ENCODE measurements around the gene DHX9.

Gene DHX9

GRCh38 chr1:182841368-182841988, 2.3 kb downstream of the DHX9 start:
- peaks cover 18% of the 10 kb centered on the region for H3K4me1 ChIP-seq (ENCODE audit: control insufficient read depth, insufficient read depth, low read length, poor library complexity, severe bottlenecking)
- H3K36me3 ChIP-seq (ENCODE audit: control insufficient read depth, insufficient read depth, low read length): peaks cover 36% of the 10 kb centered on the region
- no peak for DNase-seq
- H3K9me3 ChIP-seq (ENCODE audit: control insufficient read depth, low read length): no peaks in the 10 kb centered on the region
- H3K27me3 ChIP-seq (replicated peaks; ENCODE audit: control insufficient read depth, insufficient read depth, low read length, poor library complexity, severe bottlenecking): no peaks in the 10 kb centered on the region
- peak overlapping the region; percentile 90 for H3K27ac ChIP-seq (ENCODE audit: insufficient read depth, low read length, poor library complexity, severe bottlenecking)
- peak overlapping the region; percentile 72 for H3K4me3 ChIP-seq (ENCODE audit: insufficient read depth, low read depth, low read length, poor library complexity, severe bottlenecking)

DNA sequence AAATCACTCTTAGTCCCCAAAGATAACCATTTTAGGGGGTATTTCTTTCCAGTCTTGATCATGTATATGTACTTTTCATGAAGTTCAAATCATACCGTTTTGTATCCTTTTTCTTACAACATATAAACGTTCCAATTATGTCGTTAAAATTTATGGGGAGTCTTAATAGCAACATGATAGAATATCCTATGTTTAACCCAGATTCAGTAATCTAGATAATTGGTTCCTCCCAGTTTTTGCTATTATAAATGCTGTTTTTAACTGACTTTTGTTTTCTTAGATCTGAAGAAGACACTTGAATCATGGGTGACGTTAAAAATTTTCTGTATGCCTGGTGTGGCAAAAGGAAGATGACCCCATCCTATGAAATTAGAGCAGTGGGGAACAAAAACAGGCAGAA, 3.1 kb downstream of the DHX9 start:
- H3K27me3 ChIP-seq (replicated peaks; ENCODE audit: control insufficient read depth, insufficient read depth, low read length, poor library complexity, severe bottlenecking): no peaks in the 10 kb centered on the region
- DNase-seq: no peak
- H3K4me3 ChIP-seq (ENCODE audit: insufficient read depth, low read depth, low read length, poor library complexity, severe bottlenecking): peak overlapping the region; percentile 11
- no peak overlapping the region for H3K27ac ChIP-seq (ENCODE audit: insufficient read depth, low read length, poor library complexity, severe bottlenecking)
- peaks cover 42% of the 10 kb centered on the region for H3K36me3 ChIP-seq (ENCODE audit: control insufficient read depth, insufficient read depth, low read length)
- no peaks in the 10 kb centered on the region for H3K9me3 ChIP-seq (ENCODE audit: control insufficient read depth, low read length)
- H3K4me1 ChIP-seq (ENCODE audit: control insufficient read depth, insufficient read depth, low read length, poor library complexity, severe bottlenecking): peaks cover 18% of the 10 kb centered on the region

DNA sequence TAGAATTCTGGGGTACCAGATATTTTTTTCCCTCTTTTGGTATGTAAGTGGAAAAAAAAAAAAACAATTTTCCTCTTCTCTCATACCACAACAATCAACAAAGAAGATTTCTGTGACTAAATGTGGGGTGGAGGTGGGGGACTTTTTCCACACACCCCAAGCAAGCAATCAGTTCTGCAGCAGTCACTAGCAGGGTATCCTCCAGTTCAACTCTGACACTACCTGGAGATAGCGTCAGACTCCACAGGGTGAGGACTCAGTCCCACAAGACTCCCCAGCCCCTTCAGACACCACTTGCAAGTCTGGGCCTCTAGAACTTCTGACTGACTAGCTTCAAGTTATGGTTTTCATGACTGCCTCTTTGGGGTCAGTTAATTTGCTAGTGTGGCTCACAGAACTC, 6.2 kb downstream of the DHX9 start:
- peaks cover 18% of the 10 kb centered on the region for H3K4me1 ChIP-seq (ENCODE audit: control insufficient read depth, insufficient read depth, low read length, poor library complexity, severe bottlenecking)
- no peak overlapping the region for H3K27ac ChIP-seq (ENCODE audit: insufficient read depth, low read length, poor library complexity, severe bottlenecking)
- DNase-seq: no peak
- no peak overlapping the region for H3K4me3 ChIP-seq (ENCODE audit: insufficient read depth, low read depth, low read length, poor library complexity, severe bottlenecking)
- no peaks in the 10 kb centered on the region for H3K9me3 ChIP-seq (ENCODE audit: control insufficient read depth, low read length)
- H3K36me3 ChIP-seq (ENCODE audit: control insufficient read depth, insufficient read depth, low read length): peaks cover 70% of the 10 kb centered on the region
- no peaks in the 10 kb centered on the region for H3K27me3 ChIP-seq (replicated peaks; ENCODE audit: control insufficient read depth, insufficient read depth, low read length, poor library complexity, severe bottlenecking)

DNA sequence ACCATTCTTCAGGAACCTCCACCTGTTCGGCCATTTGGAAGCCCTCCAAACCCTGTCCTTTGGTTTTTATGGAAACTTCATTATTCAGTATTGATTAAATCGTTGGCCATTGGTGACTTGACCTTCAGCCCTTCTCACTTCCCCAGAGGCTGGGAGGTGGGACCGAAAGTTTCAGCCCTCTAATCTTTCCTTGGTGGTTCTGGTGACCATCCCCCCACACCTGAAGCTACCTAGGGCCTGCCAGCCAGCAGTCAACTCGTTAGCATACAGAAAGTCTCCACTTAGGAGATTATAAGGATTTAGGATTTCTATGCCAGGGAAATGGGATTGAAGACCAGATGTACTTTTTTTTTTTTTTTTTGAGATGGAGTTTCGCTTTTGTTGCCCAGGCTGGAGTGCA, 6.7 kb downstream of the DHX9 start:
- no peak overlapping the region for H3K27ac ChIP-seq (ENCODE audit: insufficient read depth, low read length, poor library complexity, severe bottlenecking)
- no peak overlapping the region for H3K4me3 ChIP-seq (ENCODE audit: insufficient read depth, low read depth, low read length, poor library complexity, severe bottlenecking)
- H3K9me3 ChIP-seq (ENCODE audit: control insufficient read depth, low read length): no peaks in the 10 kb centered on the region
- DNase-seq: no peak
- H3K27me3 ChIP-seq (replicated peaks; ENCODE audit: control insufficient read depth, insufficient read depth, low read length, poor library complexity, severe bottlenecking): no peaks in the 10 kb centered on the region
- H3K4me1 ChIP-seq (ENCODE audit: control insufficient read depth, insufficient read depth, low read length, poor library complexity, severe bottlenecking): peaks cover 14% of the 10 kb centered on the region
- H3K36me3 ChIP-seq (ENCODE audit: control insufficient read depth, insufficient read depth, low read length): peaks cover 74% of the 10 kb centered on the region

- H3K27me3 ChIP-seq (replicated peaks; ENCODE audit: control insufficient read depth, insufficient read depth, low read length, poor library complexity, severe bottlenecking): no peaks in the 10 kb centered on the region
- no peak overlapping the region for H3K4me3 ChIP-seq (ENCODE audit: insufficient read depth, low read depth, low read length, poor library complexity, severe bottlenecking)
- no peak for DNase-seq
- H3K9me3 ChIP-seq (ENCODE audit: control insufficient read depth, low read length): no peaks in the 10 kb centered on the region
- no peak overlapping the region for H3K27ac ChIP-seq (ENCODE audit: insufficient read depth, low read length, poor library complexity, severe bottlenecking)
- H3K36me3 ChIP-seq (ENCODE audit: control insufficient read depth, insufficient read depth, low read length): peaks cover 86% of the 10 kb centered on the region
- peaks cover 5% of the 10 kb centered on the region for H3K4me1 ChIP-seq (ENCODE audit: control insufficient read depth, insufficient read depth, low read length, poor library complexity, severe bottlenecking)
Observed at GRCh38 chr1:182847105-182847504, 8.0 kb downstream of the DHX9 start.

DNA sequence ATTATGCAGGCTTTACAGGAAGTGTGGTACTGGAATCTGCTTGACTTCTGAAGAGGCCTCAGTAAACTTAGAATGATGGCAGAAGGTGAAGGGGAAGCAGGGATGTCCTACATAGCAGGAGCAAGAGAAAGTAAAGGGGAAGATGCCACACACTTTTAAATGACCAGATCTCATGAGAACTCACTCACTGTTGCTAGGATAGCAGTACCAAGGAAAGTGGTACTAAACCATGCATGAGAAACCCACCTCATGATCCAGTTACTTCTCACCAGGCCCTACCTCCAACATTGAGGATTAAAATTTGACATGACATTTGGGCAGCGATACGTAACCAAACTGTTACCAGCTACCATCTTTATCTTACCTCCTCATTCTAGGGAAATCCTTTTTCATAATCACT, 9.6 kb downstream of the DHX9 start:
- Histone ChIP-seq H3K4me3 (ENCODE audit: insufficient read depth, low read depth, low read length, poor library complexity, severe bottlenecking) (no peak overlapping the region), H3K36me3 (ENCODE audit: control insufficient read depth, insufficient read depth, low read length) (peaks cover 89% of the 10 kb centered on the region), H3K27ac (ENCODE audit: insufficient read depth, low read length, poor library complexity, severe bottlenecking) (no peak overlapping the region), H3K4me1 (ENCODE audit: control insufficient read depth, insufficient read depth, low read length, poor library complexity, severe bottlenecking) (no peaks in the 10 kb centered on the region), H3K9me3 (ENCODE audit: control insufficient read depth, low read length) (no peaks in the 10 kb centered on the region), H3K27me3 (replicated peaks; ENCODE audit: control insufficient read depth, insufficient read depth, low read length, poor library complexity, severe bottlenecking) (no peaks in the 10 kb centered on the region)
- no peak for DNase-seq

DNA sequence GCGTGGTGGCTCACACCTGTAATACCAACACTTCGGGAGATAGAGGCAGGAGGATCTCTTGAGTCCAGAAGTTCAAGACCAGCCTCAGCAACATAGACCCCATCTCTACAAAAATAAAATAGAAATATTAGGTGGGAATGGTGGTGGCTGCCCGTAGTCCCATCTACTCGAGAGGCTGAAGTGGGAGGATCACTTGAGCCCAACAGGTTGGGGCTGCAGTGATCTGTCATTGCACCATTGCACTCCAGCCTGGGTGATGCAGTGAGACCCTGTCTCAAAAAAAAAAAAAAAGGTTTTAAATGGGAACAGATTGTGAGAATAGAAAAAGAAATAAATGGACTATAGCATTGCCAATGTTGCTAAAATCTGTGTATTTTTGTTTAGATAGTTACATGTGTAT, 11.2 kb downstream of the DHX9 start:
- H3K4me3 ChIP-seq (ENCODE audit: insufficient read depth, low read depth, low read length, poor library complexity, severe bottlenecking): no peak overlapping the region
- no peak overlapping the region for H3K27ac ChIP-seq (ENCODE audit: insufficient read depth, low read length, poor library complexity, severe bottlenecking)
- no peaks in the 10 kb centered on the region for H3K9me3 ChIP-seq (ENCODE audit: control insufficient read depth, low read length)
- no peaks in the 10 kb centered on the region for H3K4me1 ChIP-seq (ENCODE audit: control insufficient read depth, insufficient read depth, low read length, poor library complexity, severe bottlenecking)
- no peaks in the 10 kb centered on the region for H3K27me3 ChIP-seq (replicated peaks; ENCODE audit: control insufficient read depth, insufficient read depth, low read length, poor library complexity, severe bottlenecking)
- DNase-seq: no peak
- peaks cover 90% of the 10 kb centered on the region for H3K36me3 ChIP-seq (ENCODE audit: control insufficient read depth, insufficient read depth, low read length)

DNA sequence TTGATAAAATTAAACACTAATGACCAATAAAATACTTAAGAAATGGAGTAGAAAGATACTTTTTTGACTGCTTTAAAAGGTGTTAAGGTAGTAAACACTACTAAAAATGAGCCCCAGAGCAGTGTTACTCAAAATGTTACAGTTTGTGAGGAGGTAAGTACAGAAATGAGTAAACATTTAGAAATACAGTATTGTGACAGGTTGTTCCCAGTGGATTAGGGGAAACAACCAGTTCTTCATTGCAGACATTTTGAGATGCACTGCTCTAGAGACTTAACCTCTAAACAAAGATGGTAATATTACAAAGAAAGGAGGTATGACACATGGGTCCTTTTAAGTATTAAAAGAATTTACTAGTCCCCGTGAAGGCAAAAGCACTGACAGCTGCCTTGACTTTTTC, 12.7 kb downstream of the DHX9 start:
- H3K27ac ChIP-seq (ENCODE audit: insufficient read depth, low read length, poor library complexity, severe bottlenecking): no peak overlapping the region
- no peaks in the 10 kb centered on the region for H3K4me1 ChIP-seq (ENCODE audit: control insufficient read depth, insufficient read depth, low read length, poor library complexity, severe bottlenecking)
- DNase-seq: no peak
- H3K9me3 ChIP-seq (ENCODE audit: control insufficient read depth, low read length): no peaks in the 10 kb centered on the region
- no peak overlapping the region for H3K4me3 ChIP-seq (ENCODE audit: insufficient read depth, low read depth, low read length, poor library complexity, severe bottlenecking)
- H3K36me3 ChIP-seq (ENCODE audit: control insufficient read depth, insufficient read depth, low read length): peaks cover 96% of the 10 kb centered on the region
- H3K27me3 ChIP-seq (replicated peaks; ENCODE audit: control insufficient read depth, insufficient read depth, low read length, poor library complexity, severe bottlenecking): no peaks in the 10 kb centered on the region

DNA sequence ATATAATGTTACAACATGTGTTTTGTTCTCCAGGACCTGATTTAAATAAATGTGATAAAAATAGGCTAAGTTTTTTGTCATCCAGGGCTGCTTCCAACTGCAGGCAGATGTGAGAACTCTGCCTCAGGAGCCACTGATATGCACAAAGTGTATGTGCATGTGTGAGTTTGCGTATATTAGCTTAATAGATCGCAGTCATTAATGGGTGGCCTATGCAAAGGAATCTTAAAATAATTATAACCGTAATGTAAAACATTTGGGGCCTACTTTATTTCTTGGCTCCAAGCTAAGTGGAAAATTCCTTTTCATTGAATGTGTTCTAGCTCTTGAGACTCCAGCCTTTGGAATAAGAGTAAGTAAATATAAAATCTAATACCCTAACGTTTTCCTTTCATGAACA, 16.8 kb downstream of the DHX9 start:
- no peak overlapping the region for H3K4me3 ChIP-seq (ENCODE audit: insufficient read depth, low read depth, low read length, poor library complexity, severe bottlenecking)
- no peaks in the 10 kb centered on the region for H3K9me3 ChIP-seq (ENCODE audit: control insufficient read depth, low read length)
- no peaks in the 10 kb centered on the region for H3K27me3 ChIP-seq (replicated peaks; ENCODE audit: control insufficient read depth, insufficient read depth, low read length, poor library complexity, severe bottlenecking)
- H3K4me1 ChIP-seq (ENCODE audit: control insufficient read depth, insufficient read depth, low read length, poor library complexity, severe bottlenecking): no peaks in the 10 kb centered on the region
- no peak for DNase-seq
- no peak overlapping the region for H3K27ac ChIP-seq (ENCODE audit: insufficient read depth, low read length, poor library complexity, severe bottlenecking)
- H3K36me3 ChIP-seq (ENCODE audit: control insufficient read depth, insufficient read depth, low read length): peaks cover 99% of the 10 kb centered on the region

DNA sequence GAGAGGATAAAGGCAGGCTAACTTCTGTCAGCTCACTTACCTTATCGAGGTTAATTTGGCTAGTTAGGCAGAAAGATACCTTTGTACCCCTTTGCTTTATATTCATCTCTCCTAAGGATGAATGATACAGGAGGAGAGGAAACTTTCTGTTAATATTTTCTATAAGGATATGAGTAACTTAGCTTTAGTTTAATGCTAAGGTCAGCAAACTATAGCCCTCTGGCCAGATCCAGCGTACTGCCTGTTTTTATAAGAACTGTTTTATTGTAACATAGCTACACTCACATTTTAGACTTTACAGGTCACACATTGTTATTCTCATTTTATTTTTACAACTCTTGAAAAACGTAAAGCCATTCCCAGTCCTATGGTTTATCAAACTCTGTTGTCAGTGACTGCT, 18.1 kb downstream of the DHX9 start:
- no peak overlapping the region for H3K4me3 ChIP-seq (ENCODE audit: insufficient read depth, low read depth, low read length, poor library complexity, severe bottlenecking)
- H3K36me3 ChIP-seq (ENCODE audit: control insufficient read depth, insufficient read depth, low read length): peaks cover 97% of the 10 kb centered on the region
- DNase-seq: no peak
- H3K27me3 ChIP-seq (replicated peaks; ENCODE audit: control insufficient read depth, insufficient read depth, low read length, poor library complexity, severe bottlenecking): no peaks in the 10 kb centered on the region
- H3K4me1 ChIP-seq (ENCODE audit: control insufficient read depth, insufficient read depth, low read length, poor library complexity, severe bottlenecking): no peaks in the 10 kb centered on the region
- H3K9me3 ChIP-seq (ENCODE audit: control insufficient read depth, low read length): no peaks in the 10 kb centered on the region
- H3K27ac ChIP-seq (ENCODE audit: insufficient read depth, low read length, poor library complexity, severe bottlenecking): no peak overlapping the region
